ENCODE data around the gene GKN2.

DNA sequence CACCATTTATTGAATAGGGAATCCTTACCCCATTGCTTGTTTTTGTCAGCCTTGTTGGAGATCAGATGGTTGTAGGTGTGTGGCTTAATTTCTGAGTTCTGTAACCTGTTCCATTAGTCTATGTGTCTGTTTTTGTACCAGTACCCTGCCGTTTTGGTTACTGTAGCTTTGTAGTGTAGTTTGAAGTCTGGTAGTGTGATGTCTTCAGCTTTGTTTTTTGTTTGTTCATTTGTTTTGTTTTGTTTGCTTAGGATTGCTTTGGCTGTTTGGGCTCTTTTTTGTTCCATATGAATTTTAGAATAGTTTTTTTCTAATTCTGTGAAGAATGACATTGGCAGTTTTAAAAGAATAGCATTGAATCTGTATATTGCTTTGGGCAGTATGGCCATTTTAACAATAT is 12.7 kb downstream of the GKN2 start:
- TF ChIP-seq EZH2 (IDR thresholded peaks at IDR 0.05; ENCODE audit: borderline replicate concordance, low read depth, low read length, severe bottlenecking): no peak
- TF ChIP-seq, protein P1, sequence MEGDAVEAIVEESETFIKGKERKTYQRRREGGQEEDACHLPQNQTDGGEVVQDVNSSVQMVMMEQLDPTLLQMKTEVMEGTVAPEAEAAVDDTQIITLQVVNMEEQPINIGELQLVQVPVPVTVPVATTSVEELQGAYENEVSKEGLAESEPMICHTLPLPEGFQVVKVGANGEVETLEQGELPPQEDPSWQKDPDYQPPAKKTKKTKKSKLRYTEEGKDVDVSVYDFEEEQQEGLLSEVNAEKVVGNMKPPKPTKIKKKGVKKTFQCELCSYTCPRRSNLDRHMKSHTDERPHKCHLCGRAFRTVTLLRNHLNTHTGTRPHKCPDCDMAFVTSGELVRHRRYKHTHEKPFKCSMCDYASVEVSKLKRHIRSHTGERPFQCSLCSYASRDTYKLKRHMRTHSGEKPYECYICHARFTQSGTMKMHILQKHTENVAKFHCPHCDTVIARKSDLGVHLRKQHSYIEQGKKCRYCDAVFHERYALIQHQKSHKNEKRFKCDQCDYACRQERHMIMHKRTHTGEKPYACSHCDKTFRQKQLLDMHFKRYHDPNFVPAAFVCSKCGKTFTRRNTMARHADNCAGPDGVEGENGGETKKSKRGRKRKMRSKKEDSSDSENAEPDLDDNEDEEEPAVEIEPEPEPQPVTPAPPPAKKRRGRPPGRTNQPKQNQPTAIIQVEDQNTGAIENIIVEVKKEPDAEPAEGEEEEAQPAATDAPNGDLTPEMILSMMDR (IDR thresholded peaks at IDR 0.05; ENCODE audit: borderline replicate concordance, extremely low read depth, low read length, poor library complexity, severe bottlenecking): no peak
